Measurements from ENCODE around the gene EXOC4.

- TF ChIP-seq CTCF (IDR thresholded peaks at IDR 0.05) (no peak), POLR2A (IDR thresholded peaks at IDR 0.05) (no peak)
Observed at GRCh38 chr7:133770863-133771492, 518.1 kb downstream of the EXOC4 start.
